Measurements from ENCODE around the gene AGBL5. TPM values are rescaled to one million over a fixed set of nuclear protein-coding genes. Genes with fewer than 3 reads are reported as not detected.

AGBL5 gene
- total and polyA plus RNA-seq, 9 of the 15 experiments (the other 6 are each of a cell fraction or from before 2014, with no cell fraction given), result 3.3 to 52.7 (median 26.2) TPM

- TF ChIP-seq CTCF (IDR thresholded peaks at IDR 0.05 in 2 of 3, conservative IDR thresholded peaks at IDR 0.05 in 1 of 3; ENCODE audit: insufficient read depth in 2 of 3, low read depth in 1 of 3, low read length in 3 of 3) (no peak), SUPT5H (IDR thresholded peaks at IDR 0.05) (no peak), ZFP36 (IDR thresholded peaks at IDR 0.05; ENCODE audit: low read depth, low read length, partially characterized antibody) (no peak), BCOR (IDR thresholded peaks at IDR 0.05) (peak; percentile 64; the same call in 1 of the 2 replicates), ZNF354B (CRISPR knock-in tag; IDR thresholded peaks at IDR 0.05) (no peak), SIRT6 (IDR thresholded peaks at IDR 0.05; ENCODE audit: low read depth, low read length) (no peak), CC2D1A (IDR thresholded peaks at IDR 0.05) (0 out of 2 replicates have a peak, but pooled peaks have one; percentile 26), DPF2 (IDR thresholded peaks at IDR 0.05) (peak; percentile 90), TSHZ1 (CRISPR knock-in tag; IDR thresholded peaks at IDR 0.05) (no peak), HEY1 (CRISPR knock-in tag; IDR thresholded peaks at IDR 0.05; ENCODE audit: borderline replicate concordance) (no peak), CSDE1 (IDR thresholded peaks at IDR 0.05) (no peak), ASH1L (IDR thresholded peaks at IDR 0.05; ENCODE audit: borderline replicate concordance, low read depth, partially characterized antibody) (no peak), RBM14 (IDR thresholded peaks at IDR 0.05; ENCODE audit: borderline replicate concordance, insufficient read depth, low read depth, low read length) (no peak), MBD1 (CRISPR knock-in tag; IDR thresholded peaks at IDR 0.05) (no peak)
- TF ChIP-seq, protein P1, sequence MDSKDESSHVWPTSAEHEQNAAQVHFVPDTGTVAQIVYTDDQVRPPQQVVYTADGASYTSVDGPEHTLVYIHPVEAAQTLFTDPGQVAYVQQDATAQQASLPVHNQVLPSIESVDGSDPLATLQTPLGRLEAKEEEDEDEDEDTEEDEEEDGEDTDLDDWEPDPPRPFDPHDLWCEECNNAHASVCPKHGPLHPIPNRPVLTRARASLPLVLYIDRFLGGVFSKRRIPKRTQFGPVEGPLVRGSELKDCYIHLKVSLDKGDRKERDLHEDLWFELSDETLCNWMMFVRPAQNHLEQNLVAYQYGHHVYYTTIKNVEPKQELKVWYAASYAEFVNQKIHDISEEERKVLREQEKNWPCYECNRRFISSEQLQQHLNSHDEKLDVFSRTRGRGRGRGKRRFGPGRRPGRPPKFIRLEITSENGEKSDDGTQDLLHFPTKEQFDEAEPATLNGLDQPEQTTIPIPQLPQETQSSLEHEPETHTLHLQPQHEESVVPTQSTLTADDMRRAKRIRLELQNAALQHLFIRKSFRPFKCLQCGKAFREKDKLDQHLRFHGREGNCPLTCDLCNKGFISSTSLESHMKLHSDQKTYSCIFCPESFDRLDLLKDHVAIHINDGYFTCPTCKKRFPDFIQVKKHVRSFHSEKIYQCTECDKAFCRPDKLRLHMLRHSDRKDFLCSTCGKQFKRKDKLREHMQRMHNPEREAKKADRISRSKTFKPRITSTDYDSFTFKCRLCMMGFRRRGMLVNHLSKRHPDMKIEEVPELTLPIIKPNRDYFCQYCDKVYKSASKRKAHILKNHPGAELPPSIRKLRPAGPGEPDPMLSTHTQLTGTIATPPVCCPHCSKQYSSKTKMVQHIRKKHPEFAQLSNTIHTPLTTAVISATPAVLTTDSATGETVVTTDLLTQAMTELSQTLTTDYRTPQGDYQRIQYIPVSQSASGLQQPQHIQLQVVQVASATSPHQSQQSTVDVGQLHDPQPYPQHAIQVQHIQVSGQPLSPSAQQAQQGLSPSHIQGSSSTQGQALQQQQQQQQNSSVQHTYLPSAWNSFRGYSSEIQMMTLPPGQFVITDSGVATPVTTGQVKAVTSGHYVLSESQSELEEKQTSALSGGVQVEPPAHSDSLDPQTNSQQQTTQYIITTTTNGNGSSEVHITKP (IDR thresholded peaks at IDR 0.05; ENCODE audit: partially characterized antibody), result no peak
Measured at GRCh38 chr2:27019931-27020855, 31.3 kb upstream of the AGBL5 start (continued).
